ENCODE results near the gene SPOCK1. TPM values are rescaled to one million over a fixed set of nuclear protein-coding genes. Genes with fewer than 3 reads are reported as not detected.

SPOCK1 gene
- total and polyA plus RNA-seq, 4 donors = 0.07 to 0.18 (median 0.17) TPM; not detected in 1

GRCh38 chr5:137439645-137440044, 59.5 kb downstream of the SPOCK1 start (continued):
- TF ChIP-seq HNF4A (conservative IDR thresholded peaks at IDR 0.05) = no peak

GRCh38 chr5:137438932-137439331, 60.2 kb downstream of the SPOCK1 start:
- DNase-seq (ENCODE audit: low spot score) = no peak
- H3K4me1 ChIP-seq (ENCODE audit: control insufficient read depth in 4 of 4, insufficient read depth in 4 of 4, low read length in 3 of 4) = no peaks in the 10 kb centered on the region
- TF ChIP-seq HNF4G (IDR thresholded peaks at IDR 0.05) (no peak), HNF4A (conservative IDR thresholded peaks at IDR 0.05) (no peak), FOXA1 (IDR thresholded peaks at IDR 0.05) (no peak), JUND (IDR thresholded peaks at IDR 0.05) (no peak), GABPA (IDR thresholded peaks at IDR 0.05 in 1 of 2, conservative IDR thresholded peaks at IDR 0.05 in 1 of 2) (no peak), NR2F2 (IDR thresholded peaks at IDR 0.05) (no peak), YY1 (IDR thresholded peaks at IDR 0.05) (no peak), RXRA (IDR thresholded peaks at IDR 0.05) (no peak), REST (IDR thresholded peaks at IDR 0.05) (no peak), FOXA2 (IDR thresholded peaks at IDR 0.05) (no peak)
- TF ChIP-seq, protein P1, sequence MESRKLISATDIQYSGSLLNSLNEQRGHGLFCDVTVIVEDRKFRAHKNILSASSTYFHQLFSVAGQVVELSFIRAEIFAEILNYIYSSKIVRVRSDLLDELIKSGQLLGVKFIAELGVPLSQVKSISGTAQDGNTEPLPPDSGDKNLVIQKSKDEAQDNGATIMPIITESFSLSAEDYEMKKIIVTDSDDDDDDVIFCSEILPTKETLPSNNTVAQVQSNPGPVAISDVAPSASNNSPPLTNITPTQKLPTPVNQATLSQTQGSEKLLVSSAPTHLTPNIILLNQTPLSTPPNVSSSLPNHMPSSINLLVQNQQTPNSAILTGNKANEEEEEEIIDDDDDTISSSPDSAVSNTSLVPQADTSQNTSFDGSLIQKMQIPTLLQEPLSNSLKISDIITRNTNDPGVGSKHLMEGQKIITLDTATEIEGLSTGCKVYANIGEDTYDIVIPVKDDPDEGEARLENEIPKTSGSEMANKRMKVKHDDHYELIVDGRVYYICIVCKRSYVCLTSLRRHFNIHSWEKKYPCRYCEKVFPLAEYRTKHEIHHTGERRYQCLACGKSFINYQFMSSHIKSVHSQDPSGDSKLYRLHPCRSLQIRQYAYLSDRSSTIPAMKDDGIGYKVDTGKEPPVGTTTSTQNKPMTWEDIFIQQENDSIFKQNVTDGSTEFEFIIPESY (IDR thresholded peaks at IDR 0.05) = no peak
- H3K36me3 ChIP-seq (ENCODE audit: control insufficient read depth in 4 of 4, insufficient read depth in 3 of 4, low read depth in 1 of 4, low read length in 3 of 4) = no peaks in the 10 kb centered on the region
- H3K27ac ChIP-seq (ENCODE audit: low read depth in 1 of 2, low read length in 2 of 2) = no peak overlapping the region
- WGBS = 51% methylated on average over 2 of the region's 2 CpGs
- H3K9me3 ChIP-seq (ENCODE audit: control insufficient read depth in 4 of 4, low read length in 3 of 4) = no peaks in the 10 kb centered on the region
- H3K27me3 ChIP-seq (ENCODE audit: control insufficient read depth in 4 of 4, insufficient read depth in 4 of 4, low read length in 3 of 4) = peaks cover 0 to 2% (median 0%) of the 10 kb centered on the region in 4 donors
- no peak overlapping the region for H3K4me3 ChIP-seq (ENCODE audit: low read depth in 1 of 3, low read length in 3 of 3)
- H3K9ac ChIP-seq (ENCODE audit: low read depth in 1 of 2, low read length in 2 of 2) = no peak overlapping the region

GRCh38 chr5:137437774-137438173, 61.4 kb downstream of the SPOCK1 start:
- H3K36me3 ChIP-seq (ENCODE audit: control insufficient read depth in 4 of 4, insufficient read depth in 3 of 4, low read depth in 1 of 4, low read length in 3 of 4) = no peaks in the 10 kb centered on the region
- H3K4me1 ChIP-seq (ENCODE audit: control insufficient read depth in 4 of 4, insufficient read depth in 4 of 4, low read length in 3 of 4) = no peaks in the 10 kb centered on the region
- H3K27ac ChIP-seq (ENCODE audit: low read depth in 1 of 2, low read length in 2 of 2) = no peak overlapping the region
- H3K4me3 ChIP-seq (ENCODE audit: low read depth in 1 of 3, low read length in 3 of 3) = no peak overlapping the region
- H3K9ac ChIP-seq (ENCODE audit: low read depth in 1 of 2, low read length in 2 of 2) = no peak overlapping the region
- H3K27me3 ChIP-seq (ENCODE audit: control insufficient read depth in 4 of 4, insufficient read depth in 4 of 4, low read length in 3 of 4) = peaks cover 0 to under 1% (median 0%) of the 10 kb centered on the region in 4 donors
- no peak for TF ChIP-seq FOXA1 (IDR thresholded peaks at IDR 0.05)
- no peak for TF ChIP-seq GABPA (IDR thresholded peaks at IDR 0.05 in 1 of 2, conservative IDR thresholded peaks at IDR 0.05 in 1 of 2)
- no peak for TF ChIP-seq JUND (IDR thresholded peaks at IDR 0.05)
- TF ChIP-seq NR2F2 (IDR thresholded peaks at IDR 0.05) = no peak
- TF ChIP-seq, protein P2, sequence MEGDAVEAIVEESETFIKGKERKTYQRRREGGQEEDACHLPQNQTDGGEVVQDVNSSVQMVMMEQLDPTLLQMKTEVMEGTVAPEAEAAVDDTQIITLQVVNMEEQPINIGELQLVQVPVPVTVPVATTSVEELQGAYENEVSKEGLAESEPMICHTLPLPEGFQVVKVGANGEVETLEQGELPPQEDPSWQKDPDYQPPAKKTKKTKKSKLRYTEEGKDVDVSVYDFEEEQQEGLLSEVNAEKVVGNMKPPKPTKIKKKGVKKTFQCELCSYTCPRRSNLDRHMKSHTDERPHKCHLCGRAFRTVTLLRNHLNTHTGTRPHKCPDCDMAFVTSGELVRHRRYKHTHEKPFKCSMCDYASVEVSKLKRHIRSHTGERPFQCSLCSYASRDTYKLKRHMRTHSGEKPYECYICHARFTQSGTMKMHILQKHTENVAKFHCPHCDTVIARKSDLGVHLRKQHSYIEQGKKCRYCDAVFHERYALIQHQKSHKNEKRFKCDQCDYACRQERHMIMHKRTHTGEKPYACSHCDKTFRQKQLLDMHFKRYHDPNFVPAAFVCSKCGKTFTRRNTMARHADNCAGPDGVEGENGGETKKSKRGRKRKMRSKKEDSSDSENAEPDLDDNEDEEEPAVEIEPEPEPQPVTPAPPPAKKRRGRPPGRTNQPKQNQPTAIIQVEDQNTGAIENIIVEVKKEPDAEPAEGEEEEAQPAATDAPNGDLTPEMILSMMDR (IDR thresholded peaks at IDR 0.05; ENCODE audit: low read depth, low read length, missing input control) = no peak
- TF ChIP-seq, protein P1 (IDR thresholded peaks at IDR 0.05) = no peak
- no peak for TF ChIP-seq HNF4G (IDR thresholded peaks at IDR 0.05)
- TF ChIP-seq TAF1 (conservative IDR thresholded peaks at IDR 0.05) = no peak
- H3K9me3 ChIP-seq (ENCODE audit: control insufficient read depth in 4 of 4, low read length in 3 of 4) = no peaks in the 10 kb centered on the region
- no peak for DNase-seq (ENCODE audit: low spot score)
- 49% methylated on average over 1 of the region's 1 CpG for WGBS
